GM18511 (cell line): ENCODE measurements around the gene RNASE7.

Source experiments
- ATAC-seq: cut with Tn5 transposase; IDR thresholded peaks from one replicate; pipeline ENCODE4 v1.9.1; 2021; ENCODE audit warnings: mild to moderate bottlenecking, moderate library complexity; ENCODE audit not compliant: unreplicated experiment

Gene RNASE7

DNA sequence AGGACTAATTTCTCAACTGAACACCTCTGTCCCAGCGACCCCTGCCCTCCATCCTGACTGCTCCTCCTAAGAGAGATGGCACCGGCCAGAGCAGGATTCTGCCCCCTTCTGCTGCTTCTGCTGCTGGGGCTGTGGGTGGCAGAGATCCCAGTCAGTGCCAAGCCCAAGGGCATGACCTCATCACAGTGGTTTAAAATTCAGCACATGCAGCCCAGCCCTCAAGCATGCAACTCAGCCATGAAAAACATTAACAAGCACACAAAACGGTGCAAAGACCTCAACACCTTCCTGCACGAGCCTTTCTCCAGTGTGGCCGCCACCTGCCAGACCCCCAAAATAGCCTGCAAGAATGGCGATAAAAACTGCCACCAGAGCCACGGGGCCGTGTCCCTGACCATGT is 756 bp downstream of the RNASE7 start:
- no peak for ATAC-seq

DNA sequence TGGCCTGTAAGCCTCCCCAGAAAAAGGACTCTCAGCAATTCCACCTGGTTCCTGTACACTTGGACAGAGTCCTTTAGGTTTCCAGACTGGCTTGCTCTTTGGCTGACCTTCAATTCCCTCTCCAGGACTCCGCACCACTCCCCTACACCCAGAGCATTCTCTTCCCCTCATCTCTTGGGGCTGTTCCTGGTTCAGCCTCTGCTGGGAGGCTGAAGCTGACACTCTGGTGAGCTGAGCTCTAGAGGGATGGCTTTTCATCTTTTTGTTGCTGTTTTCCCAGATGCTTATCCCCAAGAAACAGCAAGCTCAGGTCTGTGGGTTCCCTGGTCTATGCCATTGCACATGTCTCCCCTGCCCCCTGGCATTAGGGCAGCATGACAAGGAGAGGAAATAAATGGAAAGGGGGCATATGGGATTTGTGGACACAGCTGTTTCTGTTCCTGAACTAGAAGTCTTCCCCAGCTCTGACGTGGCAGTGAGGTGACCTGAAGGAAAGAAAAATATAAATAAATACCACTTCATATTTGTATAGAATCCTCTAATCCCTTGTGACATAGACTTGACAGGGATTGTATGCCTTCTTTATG is 1.3 kb downstream of the RNASE7 start:
- no peak for ATAC-seq

DNA sequence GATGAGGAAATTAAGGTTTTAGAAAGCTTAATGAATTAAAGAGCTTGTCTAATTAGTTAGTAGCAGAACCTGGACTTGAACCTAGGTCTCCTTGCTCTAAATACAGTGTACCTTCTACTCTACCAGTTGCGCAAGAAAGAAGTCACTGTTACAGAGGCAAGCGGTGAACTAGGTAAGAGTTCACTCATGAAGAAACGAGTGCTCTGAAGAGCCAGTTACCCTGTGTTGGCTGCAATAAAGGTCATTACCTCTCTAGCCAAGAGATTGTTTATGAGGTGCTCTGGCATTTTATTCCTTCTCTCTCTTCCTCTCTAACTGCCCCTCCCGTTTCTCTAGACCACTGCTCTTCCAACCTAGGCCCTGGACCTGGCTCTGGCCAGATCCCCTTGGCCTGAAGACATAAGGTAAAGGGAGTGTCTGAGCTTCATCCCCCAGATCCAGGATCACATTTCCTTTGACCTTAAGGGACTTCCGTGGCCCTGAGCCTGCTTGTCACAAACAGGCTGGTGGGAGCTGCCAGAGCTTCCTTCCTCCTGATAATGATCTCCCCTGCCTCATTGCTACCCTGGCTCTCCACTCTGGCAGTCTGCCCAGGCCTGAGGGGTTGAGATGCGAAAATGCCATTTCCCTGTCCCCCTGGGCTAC is 1.9 kb downstream of the RNASE7 start:
- no peak for ATAC-seq

DNA sequence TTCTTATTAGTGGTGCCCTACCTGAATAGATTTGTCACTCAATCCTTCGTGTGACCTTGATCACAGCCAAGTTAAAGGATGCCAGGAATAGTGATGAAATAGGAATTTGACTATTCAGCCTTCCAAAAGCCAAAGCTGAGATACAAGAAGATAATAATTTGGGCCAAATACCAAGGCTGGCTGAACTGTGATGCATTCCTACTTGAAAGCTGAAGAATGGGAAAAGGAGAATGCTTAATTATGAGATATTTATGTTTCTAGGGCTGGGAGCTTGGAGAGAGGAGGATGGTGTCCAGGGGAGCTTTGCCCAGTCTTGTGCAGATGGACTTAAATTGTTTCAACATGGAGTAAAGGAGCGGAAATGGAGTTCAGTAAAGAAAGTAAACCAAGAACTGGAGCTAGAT is 5.2 kb downstream of the RNASE7 start:
- no peak for ATAC-seq

DNA sequence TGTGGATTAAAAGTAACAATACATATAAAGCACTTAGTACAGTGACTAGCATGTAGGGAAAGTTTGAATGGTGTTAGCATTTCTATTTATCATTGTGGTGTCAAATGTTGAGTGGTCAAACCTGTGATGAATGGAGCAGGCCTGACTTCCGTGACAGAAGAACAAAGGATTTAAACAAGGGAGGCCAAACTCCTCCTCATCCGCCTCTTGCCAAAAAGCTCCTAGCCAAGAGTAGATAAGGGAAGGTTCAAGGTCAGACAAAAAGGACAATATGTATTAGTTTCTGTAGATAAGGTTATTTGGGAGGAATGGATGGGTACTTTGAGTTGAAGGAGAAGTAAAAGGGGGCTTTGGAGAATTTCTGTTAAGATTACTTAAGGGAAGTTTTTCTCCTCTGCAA is 6.5 kb downstream of the RNASE7 start:
- no peak for ATAC-seq

DNA sequence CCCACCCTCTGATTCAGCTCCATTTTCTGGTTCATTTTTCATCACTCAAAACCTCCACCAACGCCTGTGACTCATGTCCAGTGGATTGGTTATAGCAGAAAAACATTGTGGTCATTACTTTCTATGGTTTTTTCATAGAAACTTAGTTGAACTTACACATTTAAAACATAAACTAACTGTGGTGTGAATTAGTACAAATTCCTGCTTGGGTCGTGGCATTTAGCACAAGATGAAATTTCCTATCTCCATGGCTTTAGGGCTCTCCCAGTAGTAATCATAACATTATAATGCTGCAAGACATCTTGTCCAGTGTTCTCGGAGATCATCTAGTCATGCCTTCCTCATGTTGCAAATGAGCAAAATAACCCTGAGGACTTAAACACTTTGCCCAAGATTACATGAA is 7.1 kb downstream of the RNASE7 start:
- ATAC-seq, result no peak

DNA sequence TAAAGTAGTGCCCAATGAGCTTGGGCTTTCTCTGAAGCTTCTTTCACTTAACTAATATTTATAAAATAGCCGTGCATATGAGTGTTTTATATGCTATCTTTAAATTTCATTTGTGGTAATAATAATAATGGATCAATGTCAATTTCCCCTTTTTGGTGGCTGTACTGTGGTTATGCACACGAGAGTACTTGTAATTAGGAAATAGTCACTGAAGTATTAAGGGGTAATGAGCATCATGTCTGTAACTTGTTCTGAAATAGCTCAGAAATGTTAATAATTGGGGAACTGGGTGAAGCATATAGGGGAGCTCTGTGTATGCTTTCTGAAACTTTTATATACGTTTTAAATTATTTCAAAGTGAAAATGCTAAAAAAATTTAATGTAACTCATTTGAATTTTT is 8.4 kb downstream of the RNASE7 start:
- ATAC-seq, result no peak

DNA sequence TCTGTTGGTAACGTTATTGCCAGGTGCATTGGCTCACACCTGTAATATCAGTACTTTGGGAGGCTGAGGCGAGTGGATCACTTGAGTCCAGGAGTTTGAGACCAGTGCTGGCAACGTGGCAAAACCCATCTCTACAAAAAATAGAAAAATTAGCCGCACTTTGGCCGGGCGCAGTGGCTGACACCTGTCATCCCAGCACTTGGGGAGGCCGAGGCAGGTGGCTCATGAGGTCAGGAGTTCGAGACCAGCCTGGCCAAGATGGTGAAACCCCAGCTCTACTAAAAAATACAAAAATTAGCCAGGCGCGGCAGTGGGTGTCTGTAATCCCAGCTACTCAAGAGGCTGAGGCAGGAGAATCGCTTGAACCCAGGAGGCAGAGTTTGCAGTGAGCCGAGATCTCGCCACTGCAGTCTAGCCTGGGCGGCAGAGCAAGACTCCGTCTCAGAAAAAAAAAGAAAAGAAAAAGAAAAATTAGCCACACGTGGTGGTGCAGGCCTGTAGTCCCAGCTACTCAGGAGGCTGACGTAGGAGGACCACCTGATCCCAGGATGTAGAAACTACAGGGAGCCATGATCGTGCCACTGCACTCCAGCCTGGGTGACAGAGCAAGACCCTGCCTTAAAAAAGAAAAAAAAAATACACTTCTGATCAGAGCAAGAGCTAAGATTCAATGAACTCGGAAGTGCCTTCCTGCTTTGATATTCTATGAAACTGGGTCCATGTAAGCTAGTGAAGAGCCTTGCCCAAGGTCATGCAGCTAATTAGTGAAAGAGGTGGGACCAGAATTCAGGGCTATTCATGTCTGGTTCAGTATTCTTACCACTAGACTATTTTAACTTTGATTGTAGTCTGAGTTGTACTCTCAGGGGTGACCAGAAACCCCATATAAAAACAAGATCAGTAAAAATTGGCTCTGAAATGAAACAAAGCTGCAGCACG is 11.3 kb downstream of the RNASE7 start:
- no peak for ATAC-seq

DNA sequence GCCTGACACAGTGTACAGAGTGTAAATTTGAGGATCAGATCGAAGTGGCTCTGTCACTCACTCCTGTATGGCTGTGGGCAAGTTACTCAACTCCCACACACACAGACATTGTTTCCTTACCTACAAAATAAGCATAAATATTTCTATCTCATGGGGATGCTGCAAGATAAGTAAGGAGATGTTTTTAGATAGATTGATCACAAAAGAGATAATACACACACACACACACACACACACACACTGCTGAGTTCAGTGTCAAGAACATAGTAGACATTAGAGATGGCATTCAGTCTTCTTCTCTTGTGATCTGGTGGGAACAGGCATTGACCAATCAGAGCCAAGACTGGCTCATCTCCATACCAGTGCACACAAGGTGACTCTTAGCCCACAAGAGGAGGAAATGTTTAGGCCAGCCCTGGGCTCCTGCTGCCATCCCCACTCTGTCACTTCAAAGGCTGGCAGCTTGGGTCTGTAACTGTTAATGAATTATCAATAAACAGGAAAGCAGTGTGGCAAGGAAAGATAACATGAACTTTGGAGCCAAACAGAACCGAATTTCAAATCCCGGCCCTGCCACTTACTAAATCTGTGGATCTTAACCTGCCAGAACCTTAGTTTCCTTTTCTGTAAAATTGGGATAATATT is 12.1 kb downstream of the RNASE7 start:
- ATAC-seq, result no peak

DNA sequence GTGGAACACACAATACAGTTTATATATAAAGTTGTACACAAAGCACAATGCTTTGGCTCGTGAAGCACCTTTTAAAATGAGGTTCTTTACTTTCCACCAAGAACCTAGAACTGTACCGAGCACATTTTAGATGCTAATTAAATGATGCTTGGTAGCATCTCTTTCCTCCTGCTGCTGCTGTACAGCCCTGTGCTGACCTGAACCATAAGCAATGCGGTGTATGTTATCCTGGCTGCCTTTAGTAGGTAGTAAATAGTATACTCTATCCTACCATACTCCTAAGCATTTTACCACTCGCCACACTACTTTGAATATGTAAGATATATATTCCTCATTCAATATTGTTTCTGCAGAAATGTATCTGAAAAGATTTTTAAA is 12.6 kb downstream of the RNASE7 start:
- ATAC-seq, result no peak

DNA sequence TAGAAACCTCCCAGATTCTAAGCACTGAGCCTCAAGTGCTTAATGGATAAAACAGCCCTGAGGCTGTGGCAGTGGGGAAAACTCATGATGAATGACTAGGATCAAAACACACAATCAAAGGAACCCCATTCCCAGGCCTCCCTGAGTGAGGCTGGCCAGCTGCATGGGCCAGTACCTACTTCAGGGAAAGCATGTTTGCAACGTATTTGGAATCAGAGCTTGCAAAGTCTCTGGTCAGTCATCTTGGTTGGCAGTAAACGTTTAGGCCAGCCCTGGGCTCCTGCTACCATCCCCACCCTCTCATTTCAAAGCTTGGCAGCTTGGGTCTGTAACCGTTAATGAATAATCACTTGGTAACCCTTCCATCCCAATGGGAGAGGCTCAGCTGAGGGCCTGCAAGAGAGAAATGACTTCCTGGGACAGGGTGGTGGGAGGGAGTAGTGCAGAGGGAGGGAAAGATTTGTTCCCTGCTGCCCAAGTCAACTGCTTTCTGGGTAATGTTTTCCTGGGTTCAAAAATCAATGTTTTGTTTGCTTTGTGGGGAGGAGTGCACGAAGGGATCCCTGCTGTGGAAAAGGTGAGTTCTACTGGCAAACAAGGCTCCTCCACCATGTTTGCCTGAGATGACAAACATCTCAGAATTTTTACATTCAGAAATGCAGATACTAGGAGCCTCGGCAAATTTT is 13.4 kb downstream of the RNASE7 start:
- ATAC-seq, result no peak

DNA sequence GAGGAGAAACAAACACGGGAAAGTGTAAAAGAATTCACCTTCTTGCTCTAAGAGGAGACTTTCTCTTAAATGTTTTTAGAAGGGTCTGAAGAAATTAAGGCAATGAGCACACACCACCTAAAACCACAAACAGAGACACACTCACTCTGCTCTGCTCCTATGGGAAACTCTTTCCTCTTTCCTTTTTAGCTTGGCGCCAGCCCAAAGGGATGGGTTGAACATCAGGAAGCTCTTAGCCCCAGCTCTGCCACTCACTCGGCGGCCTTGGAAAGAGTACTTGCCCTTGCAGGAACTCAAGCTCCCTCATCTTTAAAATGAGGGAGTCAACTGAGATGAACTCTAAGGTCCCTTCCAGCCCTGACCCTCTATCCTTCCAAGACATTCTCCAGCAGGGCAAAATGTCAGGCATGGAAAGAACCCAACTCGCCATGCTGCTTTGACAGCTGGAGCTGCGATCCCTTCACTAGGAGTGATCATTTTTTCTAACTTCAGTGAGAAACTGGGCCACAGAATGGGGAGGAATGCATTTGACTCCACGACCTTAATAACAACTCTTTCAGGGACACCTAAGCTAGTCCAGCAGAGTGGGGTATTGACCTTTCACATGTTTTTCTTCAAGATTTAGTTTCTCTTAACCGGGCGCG is 14.5 kb downstream of the RNASE7 start:
- no peak for ATAC-seq

DNA sequence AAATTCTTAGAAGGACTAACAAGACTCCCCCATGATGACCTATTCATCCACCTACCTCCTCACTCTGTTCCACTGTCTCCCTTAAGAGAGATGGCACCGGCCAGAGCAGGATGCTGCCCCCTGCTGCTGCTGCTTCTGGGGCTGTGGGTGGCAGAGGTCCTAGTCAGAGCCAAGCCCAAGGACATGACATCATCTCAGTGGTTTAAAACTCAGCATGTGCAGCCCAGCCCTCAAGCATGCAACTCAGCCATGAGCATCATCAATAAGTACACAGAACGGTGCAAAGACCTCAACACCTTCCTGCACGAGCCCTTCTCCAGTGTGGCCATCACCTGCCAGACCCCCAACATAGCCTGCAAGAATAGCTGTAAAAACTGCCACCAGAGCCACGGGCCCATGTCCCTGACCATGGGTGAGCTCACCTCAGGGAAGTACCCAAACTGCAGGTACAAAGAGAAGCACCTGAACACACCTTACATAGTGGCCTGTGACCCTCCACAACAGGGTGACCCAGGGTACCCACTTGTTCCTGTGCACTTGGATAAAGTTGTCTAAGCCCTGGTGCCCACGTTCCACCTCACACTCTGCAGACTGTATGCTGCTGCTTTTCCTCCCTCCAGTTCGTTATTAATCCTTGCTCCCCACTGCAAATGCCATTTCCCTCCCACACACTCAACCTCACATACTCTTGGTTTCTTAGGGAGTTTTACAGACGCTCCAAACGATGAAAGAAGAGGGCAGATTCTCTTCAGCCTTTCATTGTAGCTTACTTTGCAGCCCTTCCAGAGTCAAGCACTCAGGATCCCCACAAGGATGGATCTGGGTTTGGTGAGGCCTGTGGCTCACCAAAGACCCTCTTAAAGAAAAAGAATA is 15.9 kb downstream of the RNASE7 start, which contains the start of gene RNASE8:
Gene RNASE8, plus strand, starts transcription at position 20 of the 873 bp plus-strand sequence. Its CDS starts 71 bp downstream, at position 91.
- ATAC-seq, result no peak

DNA sequence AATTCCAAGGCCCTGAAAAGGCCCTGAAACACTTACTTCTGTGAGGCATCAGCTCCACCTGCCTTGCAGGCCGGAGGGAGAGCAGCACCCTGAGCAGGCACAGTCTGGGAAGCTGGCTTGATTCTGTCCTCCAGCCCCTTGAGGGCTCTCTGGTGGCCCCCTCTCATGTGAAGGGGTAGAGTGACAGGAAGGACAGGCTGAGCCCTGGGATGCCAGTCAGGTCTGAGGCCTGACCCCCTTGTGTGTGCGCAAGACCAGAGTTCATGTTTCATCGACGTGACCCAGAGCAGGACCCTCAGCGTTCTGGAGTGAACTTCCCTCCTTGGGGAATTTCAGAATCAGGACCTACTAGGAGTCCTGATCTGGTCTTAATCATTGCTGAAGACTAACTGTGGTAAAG is 16.7 kb downstream of the RNASE7 start:
- no peak for ATAC-seq

DNA sequence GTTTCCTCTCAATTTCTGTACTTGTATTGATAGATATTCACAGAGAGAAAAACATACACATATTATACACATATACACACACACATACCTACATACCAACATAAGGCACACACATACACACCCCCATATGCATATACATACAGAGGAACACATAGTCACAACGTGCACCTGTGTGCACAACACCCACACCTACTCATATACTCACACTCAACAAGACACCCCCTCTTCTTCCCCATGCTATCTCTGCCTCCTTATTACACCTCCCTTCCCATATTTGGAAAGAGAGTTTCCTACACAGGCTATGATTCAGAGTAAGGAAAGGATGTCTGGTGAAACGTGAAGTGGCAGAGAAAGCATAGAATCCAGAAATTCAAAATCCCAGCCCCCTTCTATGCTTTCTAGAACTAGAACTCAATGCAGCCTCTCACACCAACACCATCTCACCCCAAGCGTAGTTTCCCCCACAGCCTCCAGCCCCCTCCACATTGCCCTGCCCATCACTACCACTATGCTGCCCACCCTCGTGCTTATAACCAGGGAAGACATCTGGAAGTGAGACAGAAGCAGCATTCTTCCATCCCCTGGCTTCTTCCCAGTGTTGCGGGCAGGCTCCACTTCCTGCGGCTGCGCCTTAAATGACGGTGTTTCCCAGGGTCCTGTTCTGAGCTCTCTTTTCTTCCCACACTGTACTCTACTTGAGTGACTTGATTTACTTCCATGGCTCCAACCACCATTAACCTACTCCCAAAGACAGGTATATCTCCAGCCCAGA is 17.9 kb downstream of the RNASE7 start:
- ATAC-seq, result no peak

DNA sequence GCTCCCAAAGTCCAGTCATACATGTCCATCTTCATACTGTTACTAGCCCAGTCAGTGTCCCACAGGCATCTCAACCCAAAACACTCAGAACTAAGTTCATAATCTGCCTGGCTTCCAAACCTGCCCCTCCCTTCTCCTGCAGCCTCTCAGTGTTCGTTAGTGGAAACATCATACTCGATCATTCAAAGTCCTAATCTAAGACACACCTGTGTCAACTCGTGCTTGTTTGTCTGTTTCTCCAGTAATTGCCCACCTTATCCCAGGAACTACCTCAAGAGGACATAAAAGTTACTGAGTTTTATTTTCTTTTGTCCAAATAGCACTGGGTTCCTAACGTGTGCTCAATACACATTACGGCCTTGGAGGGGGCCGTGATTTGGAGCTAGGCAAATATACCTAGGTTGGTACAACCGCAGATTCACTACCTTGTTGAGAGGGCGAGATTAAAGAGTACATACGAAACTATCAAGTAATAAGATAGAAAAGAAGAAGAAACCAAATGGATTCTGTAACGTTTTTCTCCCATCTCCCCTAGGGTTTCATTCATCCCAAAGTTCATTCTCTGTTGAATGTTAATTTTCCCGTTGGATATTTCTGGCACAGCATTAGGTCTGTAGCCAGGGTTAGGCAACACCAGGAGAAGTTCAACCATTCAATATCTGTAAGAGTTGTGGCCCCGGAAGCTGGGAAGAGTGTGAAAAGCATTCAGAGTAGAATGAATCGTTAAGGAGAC is 18.6 kb downstream of the RNASE7 start:
- ATAC-seq, result no peak

DNA sequence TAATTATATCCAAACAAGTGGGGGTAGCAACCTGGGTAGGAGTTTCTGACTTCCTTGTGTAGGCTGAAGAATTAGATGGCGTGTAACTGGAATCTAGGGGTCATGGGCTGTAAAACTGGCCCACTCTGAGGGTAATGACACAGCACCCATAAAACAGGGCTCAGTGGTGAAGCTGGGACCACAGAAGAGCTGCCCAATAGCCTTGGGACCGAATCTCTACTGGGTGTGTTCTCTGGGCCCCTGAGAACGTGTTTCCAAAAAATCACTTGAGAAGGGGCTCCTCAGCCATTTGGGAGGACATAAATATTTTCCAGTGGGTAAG is 19.1 kb downstream of the RNASE7 start:
- ATAC-seq, result no peak

DNA sequence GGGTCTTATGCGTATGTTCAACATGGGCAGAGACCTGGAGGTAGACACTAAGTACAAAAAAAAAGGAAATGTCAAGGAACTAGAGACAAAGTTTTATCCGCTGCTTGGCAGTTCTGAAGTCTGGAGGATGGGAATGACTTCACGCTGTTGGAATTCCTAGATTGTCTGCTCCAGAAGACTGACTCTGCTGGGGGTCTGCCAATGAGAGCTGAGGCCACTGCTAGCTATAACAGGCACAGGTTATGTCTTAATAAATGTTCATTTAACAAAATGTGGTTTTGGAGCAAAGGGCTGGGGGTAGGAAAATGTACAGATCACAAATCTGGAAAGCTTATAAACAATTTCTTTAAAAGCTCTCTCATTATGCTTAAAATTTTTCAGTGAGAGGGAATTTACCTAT is 21.3 kb downstream of the RNASE7 start:
- no peak for ATAC-seq
